NCI-H2029 (cell line): ENCODE data around the gene IAH1.

Experiments used
- DNase-seq: peaks from one replicate; lab custom pipeline; 2025; lab: John Stamatoyannopoulos, UW

The IAH1 gene

GRCh38 chr2:9474361-9475057 is at the start of gene IAH1:
Gene IAH1 (plus strand): TSS chr2:9474551. CDS start chr2:9474567, 16 bp downstream.
- no peak for DNase-seq

DNA sequence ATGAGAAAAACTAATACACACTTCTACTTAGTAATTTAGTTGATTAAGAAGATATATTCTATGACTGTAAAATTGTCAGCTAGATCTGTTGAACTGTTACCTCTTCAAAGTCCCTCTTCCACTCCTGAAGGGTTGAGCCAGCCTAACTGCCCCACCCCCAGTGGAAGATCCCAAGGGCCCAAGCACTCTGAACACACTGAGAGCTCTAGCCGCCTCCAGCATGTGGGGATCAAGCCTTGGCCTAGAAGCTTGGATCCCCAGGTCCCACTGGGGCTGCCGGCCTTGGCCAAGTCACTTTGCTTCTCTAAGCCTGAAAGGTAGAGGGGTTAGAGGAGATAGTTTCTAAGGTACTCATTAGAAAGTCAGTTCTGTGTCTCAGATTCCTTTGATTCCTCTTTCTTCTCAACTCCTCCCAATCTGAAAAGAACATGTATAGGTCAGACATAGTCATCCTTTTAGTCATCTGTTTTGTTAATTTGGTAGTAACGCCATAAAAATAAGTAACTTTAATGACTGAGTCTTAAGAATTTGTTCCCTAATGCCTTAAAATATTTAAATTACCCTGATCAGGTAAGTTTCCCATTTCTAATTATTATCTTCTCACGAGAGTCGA is 45.3 kb upstream of the IAH1 start:
- no peak for DNase-seq

GRCh38 chr2:9430316-9431293 is 43.7 kb upstream of the IAH1 start:
- DNase-seq = no peak

GRCh38 chr2:9434489-9434888 is 39.9 kb upstream of the IAH1 start:
- DNase-seq = no peak

DNA sequence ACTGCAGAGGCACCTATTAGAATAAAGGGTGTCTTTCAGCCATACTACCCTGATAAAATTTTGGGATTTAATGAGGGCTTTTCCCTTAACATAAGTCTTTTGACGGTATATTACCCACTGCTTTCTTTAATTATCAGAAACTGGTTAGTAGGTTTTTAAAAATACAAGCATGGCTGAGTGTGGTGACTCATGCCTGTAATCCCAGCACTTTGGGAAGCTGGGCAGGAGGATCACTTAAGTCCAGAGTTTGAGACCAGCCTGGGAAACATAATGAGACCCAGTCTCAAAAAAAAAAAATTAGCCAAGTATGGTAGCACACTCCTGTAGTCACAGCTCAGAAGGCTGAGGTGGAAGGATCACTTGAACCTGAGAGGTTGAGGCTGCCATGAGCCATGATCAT is 34.8 kb upstream of the IAH1 start:
- no peak for DNase-seq

DNA sequence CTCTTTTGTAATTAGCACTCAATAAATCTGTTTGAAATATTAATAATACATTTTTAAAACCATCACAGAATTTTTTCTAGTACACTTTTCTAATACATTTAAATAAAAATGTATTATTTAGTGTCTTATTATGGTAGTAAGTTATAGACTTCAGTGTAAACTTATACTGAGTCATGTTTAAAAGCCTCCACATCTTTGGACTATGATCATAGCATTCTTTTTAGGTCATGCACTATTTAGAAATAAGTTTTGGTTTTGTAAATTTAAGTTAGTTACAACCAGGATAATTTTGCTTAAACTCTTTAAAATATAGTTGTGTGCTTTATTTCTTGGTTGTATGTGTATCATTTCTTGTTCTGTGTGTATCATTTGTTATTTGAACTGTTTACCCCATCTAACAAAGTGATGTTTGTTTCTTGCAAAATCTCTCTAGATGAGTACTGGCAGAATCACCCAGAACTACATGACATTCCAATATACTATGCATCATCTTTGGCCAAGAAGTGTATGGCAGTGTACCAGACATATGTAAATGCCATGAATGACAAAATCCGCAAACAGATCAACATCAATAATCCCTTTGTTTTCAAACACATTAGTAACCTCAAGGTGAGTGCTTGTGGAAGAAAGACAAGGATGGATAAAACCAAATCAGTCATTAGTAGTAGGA is 34.2 kb upstream of the IAH1 start:
- no peak for DNase-seq

DNA sequence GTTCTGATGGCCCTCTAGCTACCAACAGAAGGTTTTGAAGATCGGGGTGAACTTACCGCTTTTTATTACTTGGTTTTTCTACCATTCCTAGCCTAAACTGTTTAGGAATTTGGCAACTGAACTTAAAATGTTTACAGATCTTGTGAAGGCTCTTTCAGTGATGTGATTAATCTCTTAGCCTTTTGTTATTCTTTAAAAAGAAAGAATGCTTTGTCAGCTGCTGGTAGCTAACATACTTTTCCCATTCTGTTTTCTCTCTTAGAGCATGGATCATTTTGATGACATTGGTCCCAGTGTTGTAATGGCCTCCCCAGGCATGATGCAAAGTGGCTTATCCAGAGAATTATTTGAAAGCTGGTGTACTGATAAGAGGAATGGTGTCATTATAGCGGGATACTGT is 32.8 kb upstream of the IAH1 start:
- no peak for DNase-seq

GRCh38 chr2:9443526-9443925 is 30.8 kb upstream of the IAH1 start:
- no peak for DNase-seq

GRCh38 chr2:9445089-9445488 is 29.3 kb upstream of the IAH1 start:
- DNase-seq = no peak

DNA sequence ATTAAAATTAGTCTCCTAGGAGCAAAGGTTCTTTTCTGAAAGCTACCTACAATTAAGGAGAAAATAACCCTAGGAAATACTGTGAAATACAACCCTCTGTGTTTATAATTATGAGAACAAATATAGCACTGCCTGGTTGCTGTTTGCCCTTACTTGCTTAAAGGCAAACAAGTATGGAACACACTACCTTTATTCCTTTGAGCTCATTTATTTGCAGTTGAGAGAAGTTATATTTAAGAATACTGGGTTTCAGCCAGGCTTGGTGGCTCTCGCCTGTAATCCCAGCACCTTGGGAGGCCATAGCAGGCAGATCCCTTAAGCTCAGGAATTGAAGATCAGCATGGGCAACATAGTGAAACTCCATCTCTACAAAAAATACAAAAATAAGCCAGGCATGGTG is 23.1 kb upstream of the IAH1 start:
- DNase-seq = no peak

DNA sequence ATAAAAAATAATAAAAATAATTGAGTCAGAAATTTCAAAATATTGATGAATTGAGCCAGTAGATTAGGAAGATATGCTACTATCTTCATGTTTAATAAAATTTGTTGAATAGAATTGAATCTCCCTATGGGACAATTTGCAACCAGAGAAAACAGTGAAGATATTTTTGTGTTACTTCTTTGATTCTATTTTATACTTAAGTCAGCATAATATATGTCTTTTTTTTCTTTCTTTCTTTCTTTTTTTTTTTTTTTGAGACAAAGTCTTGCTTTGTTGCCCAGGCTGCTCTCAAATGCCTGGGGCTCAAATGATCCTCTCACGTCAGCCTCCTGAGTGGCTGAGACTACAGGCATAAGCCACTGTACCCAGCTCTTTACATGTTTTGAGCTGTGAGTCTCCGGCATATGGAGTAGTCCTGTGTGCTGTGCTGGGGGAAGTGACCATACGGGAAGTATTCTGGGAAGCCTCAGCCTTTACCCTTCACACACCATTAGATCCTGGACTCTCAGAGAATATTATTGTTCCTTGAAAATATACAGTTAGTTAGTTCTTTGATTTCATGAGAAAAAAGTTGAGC is 13.8 kb upstream of the IAH1 start:
- no peak for DNase-seq

DNA sequence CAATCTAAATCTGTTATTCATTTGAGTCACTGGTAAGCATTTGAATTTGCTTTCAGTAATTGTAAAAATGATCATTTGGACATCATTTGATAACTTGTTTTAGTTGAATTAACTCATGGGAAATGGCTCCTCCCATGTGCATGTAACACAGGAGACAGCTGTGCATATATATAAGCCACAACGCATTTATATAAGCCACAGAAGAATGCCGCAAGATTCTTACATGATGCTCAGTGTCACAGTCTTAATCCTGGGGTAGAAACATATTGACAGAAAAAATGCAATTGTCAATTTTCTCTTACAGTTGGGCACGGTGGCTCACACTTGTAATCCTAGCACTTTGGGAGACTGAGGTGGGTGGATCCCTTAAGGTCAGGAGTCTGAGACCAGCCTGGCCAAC is 13.3 kb upstream of the IAH1 start:
- DNase-seq = no peak

DNA sequence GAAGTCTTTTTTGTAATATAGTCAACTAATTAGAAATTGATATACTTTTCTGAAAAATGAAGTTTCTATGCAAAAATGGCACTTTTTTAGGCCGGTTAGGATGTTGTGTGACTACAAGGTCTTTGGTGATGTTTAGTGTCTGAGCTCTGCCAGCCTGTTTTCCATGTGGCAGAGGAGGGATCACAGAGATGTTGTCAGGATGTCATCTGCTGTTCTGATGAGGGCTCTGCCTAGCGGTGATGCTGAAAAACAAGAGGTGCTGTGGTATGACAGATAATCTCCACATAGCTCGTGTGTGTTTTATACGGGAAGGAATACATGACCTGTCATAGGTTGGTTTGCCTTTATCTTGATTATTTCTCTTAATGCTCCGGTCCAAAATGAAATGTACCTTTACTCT is 12.0 kb upstream of the IAH1 start:
- no peak for DNase-seq

DNA sequence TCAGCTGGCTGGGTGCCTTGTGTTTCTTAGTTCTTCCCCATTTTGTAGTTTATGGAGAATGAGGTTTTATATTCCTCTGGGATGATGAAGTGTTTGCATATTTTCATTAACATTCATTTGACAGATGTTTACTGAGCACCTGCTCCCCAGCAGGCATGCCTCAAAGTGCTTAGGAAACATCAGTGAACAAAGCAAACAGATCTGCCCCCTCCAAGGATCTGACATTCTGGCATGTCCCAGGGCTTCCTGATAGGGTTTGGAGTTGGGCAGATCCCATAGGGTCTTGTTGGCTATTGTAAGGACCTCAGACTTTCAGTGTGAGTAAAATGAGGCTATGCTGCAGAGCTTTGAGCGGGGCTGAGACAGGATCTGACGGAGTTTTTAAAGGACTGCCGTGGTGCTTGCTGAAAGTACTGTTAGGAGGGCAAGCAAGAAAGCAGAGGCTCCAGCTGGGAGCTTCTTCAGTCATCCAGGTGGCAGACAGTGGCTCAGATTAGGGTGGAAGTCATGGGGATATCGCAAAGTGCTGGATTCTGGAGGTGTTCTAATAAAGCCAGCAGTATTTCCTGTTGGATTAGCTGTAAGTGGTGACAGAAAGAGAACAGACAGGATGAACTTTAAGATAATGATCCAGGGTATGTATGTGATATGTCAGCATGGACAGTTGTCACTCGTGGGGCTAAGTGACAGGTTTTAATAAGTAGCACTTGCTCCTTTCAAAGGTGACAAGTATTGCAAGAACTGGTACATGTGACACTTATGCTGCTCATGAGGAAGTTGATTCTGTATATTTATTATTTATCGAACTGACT is 11.3 kb upstream of the IAH1 start:
- DNase-seq = peak; percentile 49

- no peak for DNase-seq
These were observed 10.7 kb upstream of the IAH1 start for GRCh38 chr2:9463698-9464034.

- DNase-seq = no peak
These were observed 9.2 kb upstream of the IAH1 start for GRCh38 chr2:9465170-9465569.

DNA sequence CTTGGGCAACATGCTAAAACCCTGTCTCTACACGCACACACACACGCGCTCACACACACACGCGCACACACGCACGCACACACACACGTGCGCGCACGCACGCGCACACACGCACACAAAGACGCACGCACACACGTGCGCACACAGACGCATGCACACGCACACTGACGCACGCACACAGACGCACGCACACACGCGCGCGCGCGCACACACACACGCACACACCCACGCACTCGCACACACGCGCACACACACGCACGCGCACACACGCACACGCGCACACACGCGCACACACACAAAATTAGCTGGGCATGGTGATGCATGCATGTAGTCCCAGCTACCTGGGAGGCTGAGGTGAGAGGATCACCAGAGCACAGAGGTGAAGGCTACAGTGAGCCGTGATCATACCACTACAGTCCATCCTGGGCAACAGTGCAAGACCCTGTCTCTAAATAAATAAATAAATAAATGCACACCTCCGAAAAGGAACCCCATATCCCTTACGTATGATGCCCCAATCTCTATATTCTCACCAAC is 8.1 kb upstream of the IAH1 start:
- no peak for DNase-seq

GRCh38 chr2:9467687-9468086 is 6.7 kb upstream of the IAH1 start:
- no peak for DNase-seq

GRCh38 chr2:9471206-9471605 is 3.1 kb upstream of the IAH1 start:
- no peak for DNase-seq

DNA sequence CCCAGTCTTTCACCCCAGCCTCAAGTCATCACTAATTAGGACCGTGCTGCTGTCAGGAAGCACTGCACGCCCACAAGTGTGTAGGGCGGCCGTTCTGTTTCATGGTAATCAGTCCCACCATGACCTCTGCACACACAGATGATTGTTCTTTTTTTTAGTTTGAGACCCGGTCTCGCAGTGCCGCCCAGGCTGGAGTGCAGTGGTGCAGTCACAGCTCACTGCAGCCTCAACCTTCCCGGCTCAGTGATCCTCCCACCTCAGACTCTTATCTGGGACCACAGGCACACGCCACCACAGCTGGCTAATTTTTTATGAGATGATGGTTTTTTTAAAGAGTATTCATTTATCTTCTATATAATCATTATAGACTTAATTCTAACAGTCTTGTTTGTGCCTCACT is 1.8 kb upstream of the IAH1 start:
- no peak for DNase-seq
